ENCODE results near the gene R3HDM2.
"Not testable (repeated sequence)": the region's sequence is repeated elsewhere in the genome, so short reads cannot be mapped to it uniquely, and the experiment has no call there.

The R3HDM2 gene

DNA sequence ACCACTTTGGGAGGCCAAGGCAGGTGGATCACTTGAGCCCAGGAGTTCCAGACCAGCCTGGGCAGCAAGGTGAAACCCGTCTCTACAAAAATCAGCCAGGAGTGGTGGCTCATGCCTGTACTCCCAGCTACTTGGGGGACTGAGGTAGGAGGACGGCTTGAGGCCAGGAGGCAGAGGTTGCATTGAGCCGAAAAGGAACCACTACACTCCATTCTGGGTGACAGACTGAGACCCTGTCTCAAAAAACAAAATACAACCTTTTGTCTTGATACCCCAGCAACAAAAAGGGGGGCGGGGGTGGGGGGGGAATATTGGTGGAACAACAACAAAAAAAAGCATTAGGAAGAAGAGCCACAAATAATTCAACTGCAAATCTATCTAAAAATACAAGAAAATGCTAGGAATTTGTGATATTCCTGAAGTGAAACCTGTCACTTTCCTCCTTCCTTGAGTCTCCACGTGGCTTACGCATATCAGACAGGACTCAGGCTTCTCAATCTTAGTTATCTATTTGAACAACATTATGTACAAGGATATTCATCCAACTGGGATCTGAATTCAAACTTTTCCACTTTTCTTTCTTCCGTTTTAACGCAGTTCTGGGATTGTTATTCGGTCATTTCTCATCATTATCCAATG, 1.3 kb downstream of the R3HDM2 start:
- no peak for DNase-seq (ENCODE audit: low read depth in 2 of 2, low spot score in 1 of 2)

DNA sequence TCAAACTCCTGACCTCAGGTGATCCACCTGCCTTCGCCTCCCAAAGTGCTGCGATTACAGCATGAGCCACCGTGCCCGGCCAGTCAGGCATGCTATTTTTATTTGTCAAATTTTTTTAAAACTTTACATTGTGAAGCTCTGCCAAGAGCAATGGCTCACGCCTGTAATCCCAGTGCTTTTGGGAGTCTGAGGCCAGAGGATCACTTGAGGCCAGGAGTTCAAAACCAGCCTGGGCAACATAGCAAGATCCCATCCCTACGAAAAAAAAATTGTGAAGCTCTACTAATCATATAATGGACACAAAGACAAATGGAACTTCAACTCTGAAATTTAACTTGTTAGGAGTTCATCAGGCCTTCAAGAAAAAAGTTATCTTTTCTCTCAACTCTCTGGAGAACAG, 1.9 kb downstream of the R3HDM2 start:
- no peak for DNase-seq (ENCODE audit: low read depth in 2 of 2, low spot score in 1 of 2)

DNA sequence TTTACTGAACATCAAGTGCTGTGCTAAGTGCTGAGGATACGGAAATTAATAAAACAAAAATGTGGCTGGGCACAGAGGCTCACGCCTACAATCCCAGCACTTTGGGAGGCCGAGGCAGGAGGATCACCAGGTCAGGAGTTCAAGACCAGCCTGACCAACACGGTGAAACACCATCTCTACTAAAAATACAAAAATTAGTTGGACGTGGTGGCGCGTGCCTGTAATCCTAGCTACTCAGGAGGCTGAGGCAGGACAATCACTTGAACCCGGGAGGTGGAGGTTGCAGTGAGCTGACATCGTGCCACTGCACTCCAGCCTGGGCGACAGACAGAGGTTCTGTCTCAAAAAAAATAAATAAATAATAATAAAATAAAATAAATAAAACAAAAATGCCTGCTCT, 3.9 kb downstream of the R3HDM2 start:
- not testable (repeated sequence) for DNase-seq (ENCODE audit: low read depth in 2 of 2, low spot score in 1 of 2)

GRCh38 chr12:57420482-57420881, 10.4 kb downstream of the R3HDM2 start:
- no peak for DNase-seq (ENCODE audit: low read depth in 2 of 2, low spot score in 1 of 2)

- DNase-seq (ENCODE audit: low read depth in 2 of 2, low spot score in 1 of 2) = no peak
These were observed 11.3 kb downstream of the R3HDM2 start for GRCh38 chr12:57419495-57419894.

DNA sequence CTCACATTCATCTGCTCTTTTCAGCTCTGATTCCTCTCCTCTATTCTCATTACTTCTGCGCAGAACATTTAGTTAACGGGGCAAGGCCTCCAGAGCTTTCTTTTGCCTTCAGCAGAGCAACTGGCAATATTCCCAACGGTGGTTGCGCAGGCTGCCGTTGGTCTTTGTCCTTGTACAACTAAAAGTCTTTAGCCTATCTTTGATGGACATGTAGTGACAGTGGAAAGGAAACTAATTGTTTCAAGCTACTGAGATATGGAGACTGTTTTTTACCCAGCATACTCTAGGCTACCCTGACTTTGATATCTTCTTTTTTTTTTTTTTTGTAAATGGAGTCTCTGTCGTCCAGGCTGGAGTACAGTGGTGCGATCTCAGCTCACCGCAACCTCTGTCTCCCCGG, 12.6 kb downstream of the R3HDM2 start:
- no peak for DNase-seq (ENCODE audit: low read depth in 2 of 2, low spot score in 1 of 2)

GRCh38 chr12:57416039-57416996, 14.5 kb downstream of the R3HDM2 start:
- no peak for DNase-seq (ENCODE audit: low read depth in 2 of 2, low spot score in 1 of 2)

DNA sequence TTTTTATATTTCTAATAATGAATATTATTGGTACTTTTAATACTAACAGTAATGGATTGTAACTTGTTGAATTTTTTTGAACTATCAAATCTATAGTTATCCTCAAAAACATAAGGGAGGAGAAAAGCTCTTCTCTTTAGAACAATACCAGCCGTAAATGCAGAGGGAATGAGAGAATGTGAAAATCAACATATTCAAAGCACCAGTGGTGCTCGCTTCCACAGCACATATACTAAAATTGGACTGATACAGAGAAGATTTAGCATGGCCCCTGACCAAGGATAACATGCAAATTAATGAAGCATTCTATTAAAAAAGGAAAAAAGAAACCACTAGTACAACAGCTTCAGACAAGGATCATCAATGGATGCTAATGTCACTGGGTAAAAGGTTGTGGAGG, 15.8 kb downstream of the R3HDM2 start:
- no peak for DNase-seq (ENCODE audit: low read depth in 2 of 2, low spot score in 1 of 2)

GRCh38 chr12:57414160-57414559, 16.7 kb downstream of the R3HDM2 start:
- DNase-seq (ENCODE audit: low read depth in 2 of 2, low spot score in 1 of 2) = not testable (repeated sequence)

GRCh38 chr12:57410534-57410933, 20.3 kb downstream of the R3HDM2 start:
- DNase-seq (ENCODE audit: low read depth in 2 of 2, low spot score in 1 of 2) = no peak

GRCh38 chr12:57404966-57405640, 25.7 kb downstream of the R3HDM2 start:
- no peak for DNase-seq (ENCODE audit: low read depth in 2 of 2, low spot score in 1 of 2)

GRCh38 chr12:57402156-57402555, 28.7 kb downstream of the R3HDM2 start:
- DNase-seq (ENCODE audit: low read depth in 2 of 2, low spot score in 1 of 2) = not testable (repeated sequence)

DNA sequence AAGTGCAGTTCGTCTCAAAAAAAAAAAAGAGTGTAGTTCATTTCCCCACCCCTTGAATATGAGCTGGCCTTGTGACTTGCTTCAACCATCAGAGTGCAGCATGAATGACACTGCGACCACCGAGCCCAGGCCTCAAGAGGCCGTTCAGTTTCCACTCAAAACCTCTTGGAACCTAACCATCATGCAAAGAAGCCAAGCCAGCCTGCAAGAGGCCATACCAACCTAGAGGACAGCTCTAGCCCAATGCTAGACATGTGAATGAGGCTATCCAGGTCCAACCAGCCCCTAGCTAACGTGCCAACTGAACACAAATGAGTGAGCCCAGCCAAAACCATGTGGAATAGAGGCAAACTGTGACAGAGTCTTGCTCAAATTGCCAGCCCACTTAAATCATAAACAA, 29.7 kb downstream of the R3HDM2 start:
- DNase-seq (ENCODE audit: low read depth in 2 of 2, low spot score in 1 of 2) = no peak

GRCh38 chr12:57399718-57400463, 31.0 kb downstream of the R3HDM2 start:
- DNase-seq (ENCODE audit: low read depth in 2 of 2, low spot score in 1 of 2) = not testable (repeated sequence)

- DNase-seq (ENCODE audit: low read depth in 2 of 2, low spot score in 1 of 2) = no peak
These were observed 33.4 kb downstream of the R3HDM2 start for GRCh38 chr12:57397441-57397840.

- no peak for DNase-seq (ENCODE audit: low read depth in 2 of 2, low spot score in 1 of 2)
These were observed 35.7 kb downstream of the R3HDM2 start for GRCh38 chr12:57395121-57395520.

DNA sequence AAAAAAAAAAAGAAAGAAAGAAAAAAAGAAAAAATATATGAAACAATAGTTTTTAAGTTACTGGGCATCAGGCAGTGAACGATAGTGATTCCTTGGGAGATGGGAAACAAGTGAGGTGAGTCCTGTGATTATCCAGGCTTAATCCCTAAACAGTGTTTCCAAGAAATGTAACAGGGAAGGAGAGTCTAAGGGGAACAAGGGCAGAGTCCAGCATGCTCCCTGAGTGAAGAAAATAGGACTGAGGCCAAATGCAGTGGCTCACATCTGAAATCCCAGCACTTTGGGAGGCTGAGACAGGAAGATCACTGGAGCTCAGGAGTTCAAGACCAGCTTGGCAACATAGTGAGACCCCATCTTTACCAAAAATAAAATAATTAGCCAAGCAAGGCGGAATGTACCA, 40.7 kb downstream of the R3HDM2 start:
- no peak for DNase-seq (ENCODE audit: low read depth in 2 of 2, low spot score in 1 of 2)

DNA sequence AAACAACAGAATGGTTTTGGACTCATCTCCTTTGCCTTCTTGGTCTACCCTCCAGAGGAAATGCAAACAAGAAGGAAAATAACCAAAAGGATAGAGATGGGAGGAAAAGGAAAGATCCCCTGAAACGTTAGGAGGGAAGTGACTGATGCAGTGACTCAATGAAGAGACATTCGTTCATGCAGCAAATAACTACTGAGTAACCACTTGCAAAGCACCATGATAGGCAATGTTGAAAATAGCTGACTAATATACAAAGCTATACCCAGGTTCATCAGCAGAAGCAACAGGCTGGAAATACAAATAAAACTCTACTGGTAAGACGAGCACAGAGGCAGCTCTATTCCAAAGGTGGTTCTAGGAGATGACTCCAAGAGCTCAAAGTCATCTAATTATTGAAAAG, 41.8 kb downstream of the R3HDM2 start:
- DNase-seq (ENCODE audit: low read depth in 2 of 2, low spot score in 1 of 2) = no peak

DNA sequence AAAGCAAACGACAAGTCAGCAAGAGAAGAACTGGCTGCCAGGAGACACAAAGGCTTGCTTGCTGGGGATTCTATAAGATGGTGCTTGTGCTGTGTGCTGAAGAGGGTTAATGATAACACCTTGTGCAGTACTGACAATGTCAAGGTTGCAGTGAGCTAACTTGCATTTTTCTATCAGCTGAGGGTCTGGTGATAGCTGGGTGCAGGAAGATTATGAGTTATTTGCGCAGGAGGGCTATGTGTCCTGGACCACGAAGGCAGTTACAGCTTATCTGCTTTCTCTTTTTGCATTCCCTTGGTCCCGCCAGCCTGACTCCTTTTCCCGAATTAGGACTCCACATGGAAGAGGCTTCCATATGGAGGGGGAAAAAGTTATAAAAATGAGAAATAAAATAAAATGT, 42.4 kb downstream of the R3HDM2 start:
- no peak for DNase-seq (ENCODE audit: low read depth in 2 of 2, low spot score in 1 of 2)

GRCh38 chr12:57386187-57386720, 44.6 kb downstream of the R3HDM2 start:
- no peak for DNase-seq (ENCODE audit: low read depth in 2 of 2, low spot score in 1 of 2)

DNA sequence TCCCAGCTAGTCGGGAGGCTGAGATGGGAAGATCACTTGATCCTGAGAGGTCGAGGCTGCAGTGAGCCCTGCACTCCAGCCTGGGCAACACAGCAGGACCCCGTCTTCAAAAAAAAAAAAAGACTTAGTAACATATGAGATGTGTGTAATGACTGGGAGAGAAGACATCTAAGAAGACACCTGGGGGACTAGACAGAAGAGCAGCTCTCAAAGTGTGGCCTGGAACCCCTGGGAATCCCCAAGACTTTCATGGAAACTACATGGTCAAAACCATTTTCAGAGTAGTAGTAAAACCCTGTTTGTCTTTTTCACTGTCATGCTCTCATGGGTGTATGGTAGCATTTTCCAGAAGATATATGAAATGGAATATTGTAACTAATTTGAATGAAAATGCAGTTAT, 45.3 kb downstream of the R3HDM2 start:
- DNase-seq (ENCODE audit: low read depth in 2 of 2, low spot score in 1 of 2) = no peak

All from stimulated activated CD8-positive, alpha-beta memory T cell treated with anti-CD3 and anti-CD28 coated beads, Interleukin-4, amount 100 ng/mL, for 4 hours (primary cell).